HUDEP-2 (cell line): ENCODE results near the gene FCAR.
"Not testable (repeated sequence)": the region's sequence is repeated elsewhere in the genome, so short reads cannot be mapped to it uniquely, and the experiment has no call there.

Experiments
- DNase-seq, 76 experiments: peaks; one replicate each; lab custom pipeline; 2025; ENCODE audit not compliant: unreplicated experiment in 76 of 76; lab: John Stamatoyannopoulos, UW

Gene FCAR

DNA sequence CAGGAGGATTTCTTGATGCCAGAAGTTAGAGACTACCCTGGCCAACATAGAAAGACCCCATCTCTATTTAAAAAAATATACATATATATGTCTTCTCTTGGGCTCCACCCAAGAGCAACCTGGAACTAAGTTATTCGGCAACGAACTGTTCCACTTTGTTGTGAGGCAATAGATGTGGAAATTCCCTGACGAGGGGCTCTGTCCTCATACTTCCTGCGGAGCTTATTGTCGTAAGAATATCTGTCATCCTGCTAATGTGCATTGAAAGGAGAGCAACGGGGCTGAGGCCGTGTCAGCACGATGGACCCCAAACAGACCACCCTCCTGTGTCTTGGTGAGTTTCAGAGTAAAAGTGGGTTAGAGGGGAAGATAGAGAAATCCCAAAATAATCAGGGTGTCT lies at the start of gene FCAR:
Gene FCAR, plus strand, starts transcription at position 246 of the 400 bp plus-strand sequence. Its CDS starts 55 bp downstream, at position 301.
- DNase-seq = no peak

GRCh38 chr19:54824416-54824815 lies 49.6 kb upstream of the FCAR start:
- DNase-seq = not testable (repeated sequence)

DNA sequence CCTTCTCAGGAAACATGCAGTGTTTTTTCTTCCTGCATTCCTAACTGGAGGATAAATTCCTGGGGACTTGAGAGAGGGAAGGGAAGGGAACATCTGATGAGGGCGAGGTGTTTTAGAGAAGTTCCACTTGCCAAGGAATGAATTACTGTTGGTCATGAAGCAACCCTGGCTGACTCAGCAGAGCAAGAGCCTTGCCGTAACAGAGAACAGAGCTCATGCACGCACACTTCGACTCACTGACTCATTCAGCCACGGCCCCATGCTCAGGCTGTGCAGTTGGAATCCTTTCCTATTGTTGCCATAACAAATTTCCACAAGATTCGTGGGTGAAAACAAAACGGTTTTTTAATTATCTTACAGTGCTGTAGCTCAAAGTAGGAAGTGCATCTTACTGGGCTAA lies 48.7 kb upstream of the FCAR start:
- DNase-seq = not testable (repeated sequence)

DNA sequence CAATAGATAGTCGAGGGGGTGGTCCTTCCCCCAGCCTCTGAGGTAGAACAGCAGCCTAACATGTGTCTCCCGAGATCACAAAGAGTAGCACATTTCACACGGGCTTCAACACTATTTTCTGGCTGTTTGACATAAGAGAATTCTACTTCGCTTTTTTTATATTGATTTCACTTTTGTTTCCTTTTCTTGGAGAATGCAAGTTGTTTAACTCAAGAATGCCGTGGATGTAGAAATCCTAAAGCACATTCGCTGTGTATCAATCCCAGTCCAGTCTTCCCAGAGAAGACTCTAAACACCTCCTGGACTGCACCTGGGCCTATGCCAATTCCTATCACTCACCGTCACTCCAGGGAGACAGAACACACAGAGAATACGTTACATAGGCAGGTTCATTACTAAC lies 46.0 kb upstream of the FCAR start:
- not testable (repeated sequence) for DNase-seq

DNA sequence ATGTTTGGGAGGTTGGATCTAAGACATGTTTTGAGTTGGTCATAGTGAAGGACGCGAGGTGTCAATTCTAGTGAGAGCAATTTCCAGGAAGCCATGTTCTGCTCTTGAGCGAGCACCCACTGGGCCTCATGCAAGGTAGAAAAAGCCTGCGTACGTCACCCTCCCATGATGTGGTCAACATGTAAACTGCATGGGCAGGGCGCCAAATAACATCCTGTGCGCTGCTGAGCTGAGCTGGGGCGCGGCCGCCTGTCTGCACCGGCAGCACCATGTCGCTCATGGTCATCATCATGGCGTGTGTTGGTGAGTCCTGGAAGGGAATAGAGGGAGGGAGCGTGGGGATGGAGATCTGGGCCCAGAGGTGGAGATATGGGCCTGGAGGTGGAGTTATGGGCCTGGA lies 41.5 kb upstream of the FCAR start, which contains the start of gene KIR2DS4:
Gene KIR2DS4, plus strand, starts transcription at position 181 of the 400 bp plus-strand sequence.
- DNase-seq = not testable (repeated sequence)

GRCh38 chr19:54835126-54835525 lies 38.9 kb upstream of the FCAR start:
- DNase-seq = not testable (repeated sequence)

GRCh38 chr19:54837522-54837921 lies 36.5 kb upstream of the FCAR start:
- DNase-seq = not testable (repeated sequence)

DNA sequence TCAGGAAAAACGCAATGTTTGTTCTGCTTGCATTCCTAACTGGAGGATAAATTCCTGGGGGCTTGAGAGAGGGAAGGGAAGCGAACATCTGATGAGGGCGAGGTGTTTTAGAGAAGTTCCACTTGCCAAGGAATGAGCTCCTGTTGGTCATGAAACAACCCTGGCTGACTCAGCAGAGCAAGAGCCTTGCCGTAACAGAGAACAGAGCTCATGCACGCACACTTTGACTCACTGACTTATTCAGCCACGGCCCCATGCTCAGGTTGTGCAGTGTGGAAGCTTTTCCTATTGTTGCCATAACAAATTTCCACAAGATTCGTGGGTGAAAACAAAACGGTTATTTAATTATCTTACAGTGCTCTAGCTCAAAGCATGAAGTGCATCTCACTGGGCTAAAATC lies 30.9 kb upstream of the FCAR start:
- not testable (repeated sequence) for DNase-seq

- not testable (repeated sequence) for DNase-seq
These were observed 23.9 kb upstream of the FCAR start, which contains the start of gene KIR3DL2 for GRCh38 chr19:54850061-54850640. TSS of gene KIR3DL2 (plus strand) at chr19:54850443. CDS start at chr19:54850476, 33 bp downstream.

GRCh38 chr19:54850930-54851329 lies 23.1 kb upstream of the FCAR start:
- DNase-seq = no peak

DNA sequence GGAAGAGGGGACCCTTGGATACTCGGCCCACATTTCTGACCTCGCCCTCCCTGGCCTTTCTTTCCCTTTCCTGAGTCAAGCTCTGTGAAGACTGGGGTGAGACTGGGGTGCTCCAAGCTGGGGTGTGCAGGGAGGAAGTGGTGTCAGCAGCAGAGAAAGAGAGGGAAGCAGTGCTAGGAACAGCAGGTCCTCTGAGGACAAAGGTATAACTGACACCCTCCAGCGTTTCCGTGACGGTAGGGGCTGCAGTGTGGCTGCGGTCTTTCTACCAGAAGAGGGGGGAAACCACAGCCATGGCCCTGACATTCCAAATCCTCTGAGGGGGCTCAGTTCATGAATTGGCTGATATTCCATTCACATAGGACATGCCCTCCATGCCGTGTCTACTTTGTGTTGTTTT lies 22.7 kb upstream of the FCAR start:
- no peak for DNase-seq

GRCh38 chr19:54855241-54855640 lies 18.8 kb upstream of the FCAR start:
- DNase-seq = not testable (repeated sequence)

GRCh38 chr19:54858476-54858875 lies 15.6 kb upstream of the FCAR start:
- DNase-seq = not testable (repeated sequence)

DNA sequence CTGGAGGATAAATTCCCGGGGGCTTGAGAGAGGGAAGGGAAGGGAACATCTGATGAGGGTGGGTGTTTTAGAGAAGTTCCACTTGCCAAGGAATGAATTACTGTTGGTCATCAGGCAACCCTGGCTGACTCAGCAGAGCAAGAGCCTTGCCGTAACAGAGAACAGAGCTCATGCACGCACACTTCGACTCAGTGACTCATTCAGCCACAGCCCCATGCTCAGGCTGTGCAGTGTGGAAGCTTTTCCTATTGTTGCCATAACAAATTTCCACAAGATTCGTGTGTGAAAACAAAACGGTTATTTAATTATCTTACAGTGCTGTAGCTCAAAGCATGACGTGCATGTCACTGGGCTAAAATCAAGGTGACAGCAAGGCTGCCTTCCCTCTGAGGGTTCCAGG lies 14.6 kb upstream of the FCAR start:
- DNase-seq = not testable (repeated sequence)

GRCh38 chr19:54863459-54863858 lies 10.6 kb upstream of the FCAR start:
- not testable (repeated sequence) for DNase-seq

DNA sequence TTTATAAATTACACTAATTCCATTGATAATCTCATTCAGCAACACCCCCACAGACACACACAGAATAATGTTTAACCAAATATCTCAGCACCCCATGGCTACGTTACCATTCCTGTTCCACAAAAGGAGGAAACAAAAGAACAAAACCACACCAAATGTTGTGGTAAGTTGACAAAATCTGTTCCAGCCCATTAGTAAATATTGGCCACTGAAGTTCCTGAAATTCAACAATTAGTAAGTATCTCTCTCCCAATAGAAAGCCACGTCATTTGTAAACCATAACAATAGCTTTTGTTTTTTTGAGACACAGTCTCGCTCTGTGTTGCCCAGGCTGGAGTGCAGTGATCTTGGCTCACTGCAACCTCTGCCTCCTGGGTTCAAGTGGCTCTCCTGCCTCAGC lies 2.3 kb upstream of the FCAR start:
- no peak for DNase-seq

DNA sequence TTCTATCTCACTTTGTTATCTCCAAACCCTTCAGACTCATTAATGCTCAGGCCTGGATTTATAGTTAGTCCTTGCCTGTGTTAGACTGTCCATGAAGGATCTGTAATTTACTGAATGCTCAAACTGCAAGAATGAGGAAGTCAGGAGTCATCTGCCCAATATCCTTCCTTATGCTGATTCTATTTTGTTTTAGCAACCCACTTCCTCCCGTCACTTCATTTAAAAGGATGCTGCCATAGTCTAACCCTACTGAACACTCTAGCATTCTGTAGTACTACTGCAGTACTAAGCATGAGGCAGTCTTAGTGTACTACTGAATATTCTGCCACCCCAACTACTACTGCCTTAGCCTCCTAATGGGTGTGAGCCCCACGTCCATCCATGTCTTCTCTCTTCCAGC lies 1.5 kb downstream of the FCAR start:
- DNase-seq = no peak

DNA sequence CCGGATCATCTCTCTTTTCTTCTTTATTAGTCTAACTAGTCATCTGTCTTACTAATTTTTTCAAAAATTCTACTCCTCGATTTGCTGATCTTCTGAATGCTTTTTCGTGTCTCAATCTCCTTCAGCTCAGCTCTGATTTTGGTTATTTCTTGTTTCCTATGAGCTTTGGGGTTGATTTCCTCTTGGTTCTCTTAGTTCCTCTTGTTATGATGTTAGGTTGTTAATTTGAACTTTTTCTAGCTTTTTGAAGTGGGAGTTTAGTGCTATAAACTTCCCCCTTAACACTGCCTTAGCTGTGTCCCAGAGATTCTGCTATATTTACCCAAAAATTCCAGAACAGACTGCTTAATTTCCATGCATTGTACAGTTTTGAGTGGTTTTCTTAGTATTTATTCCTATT lies 3.4 kb downstream of the FCAR start:
- no peak for DNase-seq

- DNase-seq = no peak
These were observed 7.8 kb downstream of the FCAR start for GRCh38 chr19:54881884-54882283.

- DNase-seq = no peak
These were observed 8.7 kb downstream of the FCAR start for GRCh38 chr19:54882758-54883157.

GRCh38 chr19:54883228-54883627 lies 9.2 kb downstream of the FCAR start:
- no peak for DNase-seq

GRCh38 chr19:54888239-54888638 lies 14.2 kb downstream of the FCAR start:
- DNase-seq = no peak

DNA sequence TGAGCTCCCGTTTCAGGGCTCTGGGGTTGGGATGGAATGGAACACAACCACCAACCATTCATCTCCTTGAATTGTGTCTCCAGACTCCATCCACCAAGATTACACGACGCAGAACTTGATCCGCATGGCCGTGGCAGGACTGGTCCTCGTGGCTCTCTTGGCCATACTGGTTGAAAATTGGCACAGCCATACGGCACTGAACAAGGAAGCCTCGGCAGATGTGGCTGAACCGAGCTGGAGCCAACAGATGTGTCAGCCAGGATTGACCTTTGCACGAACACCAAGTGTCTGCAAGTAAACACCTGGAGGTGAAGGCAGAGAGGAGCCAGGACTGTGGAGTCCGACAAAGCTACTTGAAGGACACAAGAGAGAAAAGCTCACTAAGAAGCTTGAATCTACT lies 15.5 kb downstream of the FCAR start:
- DNase-seq = no peak
